Left ventricle myocardium inferior (tissue), 1 donor: ENCODE measurements around the gene PDK2. TPM values are rescaled to one million over a fixed set of nuclear protein-coding genes. Genes with fewer than 3 reads are reported as not detected.

Experiments used
- DNase-seq: peaks from one replicate; pipeline ENCODE4 v3.0.0-alpha.2; 2020
- H3K27ac ChIP-seq: fragments of 200-600 bp; replicated peaks from 2 replicates; pipeline ENCODE4 v1.8.0; 2021
- H3K27me3 ChIP-seq: fragments of 200-600 bp; 2 replicates; pipeline ENCODE4 v1.8.0; 2021; ENCODE audit warnings: low read depth
- H3K36me3 ChIP-seq: fragments of 200-600 bp; 2 replicates; pipeline ENCODE4 v1.8.0; 2021
- H3K4me1 ChIP-seq: fragments of 200-600 bp; 2 replicates; pipeline ENCODE4 v1.8.0; 2021
- H3K4me3 ChIP-seq: fragments of 200-600 bp; 2 replicates; pipeline ENCODE4 v1.8.0; 2021; ENCODE audit warnings: mild to moderate bottlenecking, moderate library complexity
- H3K9me3 ChIP-seq: fragments of 200-600 bp; replicated peaks from 2 replicates; pipeline ENCODE4 v1.8.0; 2021
- intact Hi-C: fragments of 100-400 bp; cut with micrococcal nuclease; formaldehyde crosslinking; loops from one replicate; pipeline ENCODE4 v1.11.0; 2022
- total RNA-seq: library from RNA; stranded (reverse); fragmentation: NEBNext Ultra II Directional; extraction: Animal tissue kit (Norgen Biotek cat#: 25700); gene quantifications from one replicate; pipeline ENCODE4 v1.2.1, GENCODE V29; 2021
- TF ChIP-seq, protein P1 (sequence below): fragments of 200-600 bp; IDR thresholded peaks from 2 replicates; pipeline ENCODE4 v1.8.0; 2021; ENCODE audit warnings: antibody characterized with exemption, mild to moderate bottlenecking, borderline replicate concordance
- donor health status: DM: no; HTN: yes; CAD: no; lungs with severe emphysema.

PDK2 gene
- total RNA-seq, 1 donor from 2014 or later = 206 TPM

DNA sequence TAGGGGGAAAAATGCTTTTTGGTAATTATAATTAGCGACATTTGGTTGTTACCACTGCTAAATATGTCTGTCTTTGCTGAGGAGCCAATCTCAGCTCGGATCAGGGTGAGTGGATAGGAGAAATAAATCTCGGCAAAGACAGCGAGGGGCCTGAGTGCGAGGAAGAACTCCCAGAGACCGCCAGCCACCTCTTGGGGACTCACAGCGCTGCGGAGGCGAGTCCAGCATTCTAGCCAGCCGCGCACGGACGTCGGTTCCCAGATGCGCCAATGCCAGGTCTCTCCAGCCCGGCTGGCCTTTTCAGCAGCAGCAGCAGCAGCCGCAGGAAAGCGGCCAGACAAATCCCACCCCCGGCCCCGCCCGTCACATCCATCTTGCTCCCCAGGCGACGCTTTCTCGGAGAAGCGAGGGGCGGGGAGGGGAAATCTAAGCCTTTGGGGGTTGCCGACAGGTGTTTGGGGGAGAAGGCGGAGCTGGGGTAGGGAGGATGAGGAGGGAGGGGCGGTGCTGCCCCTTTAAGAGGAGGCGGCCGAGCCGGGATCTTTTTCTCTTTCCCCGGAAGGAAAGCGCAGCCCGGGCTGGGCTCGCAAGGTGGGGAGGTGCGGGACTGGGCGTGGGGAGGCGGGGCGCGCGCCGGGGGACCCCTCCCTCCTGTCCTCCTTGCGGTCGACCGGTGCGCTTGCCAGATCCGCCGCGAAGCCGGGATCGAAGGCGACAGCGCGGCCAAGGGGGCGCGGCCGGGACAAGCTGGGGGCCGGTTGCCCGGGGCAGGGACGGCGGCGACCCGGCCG lies 39.5 kb upstream of the PDK2 start, which contains the start of gene ITGA3:
TSS of gene ITGA3 (plus strand) at position 685 of the 791 bp plus-strand sequence. CDS start 330 bp downstream, outside the sequence.
- peak; percentile 78 for DNase-seq
- no peaks in the 10 kb centered on the region for H3K27me3 ChIP-seq
- no peaks in the 10 kb centered on the region for H3K9me3 ChIP-seq
- peak within 1 kb of the TSS; percentile 83 for H3K4me3 ChIP-seq
- intact Hi-C loops = no loop called here
- peaks cover 82% of the 10 kb centered on the region for H3K4me1 ChIP-seq
- H3K27ac ChIP-seq = peak within 1 kb of the TSS; percentile 91
- no peaks in the 10 kb centered on the region for H3K36me3 ChIP-seq
- TF ChIP-seq, protein P1, sequence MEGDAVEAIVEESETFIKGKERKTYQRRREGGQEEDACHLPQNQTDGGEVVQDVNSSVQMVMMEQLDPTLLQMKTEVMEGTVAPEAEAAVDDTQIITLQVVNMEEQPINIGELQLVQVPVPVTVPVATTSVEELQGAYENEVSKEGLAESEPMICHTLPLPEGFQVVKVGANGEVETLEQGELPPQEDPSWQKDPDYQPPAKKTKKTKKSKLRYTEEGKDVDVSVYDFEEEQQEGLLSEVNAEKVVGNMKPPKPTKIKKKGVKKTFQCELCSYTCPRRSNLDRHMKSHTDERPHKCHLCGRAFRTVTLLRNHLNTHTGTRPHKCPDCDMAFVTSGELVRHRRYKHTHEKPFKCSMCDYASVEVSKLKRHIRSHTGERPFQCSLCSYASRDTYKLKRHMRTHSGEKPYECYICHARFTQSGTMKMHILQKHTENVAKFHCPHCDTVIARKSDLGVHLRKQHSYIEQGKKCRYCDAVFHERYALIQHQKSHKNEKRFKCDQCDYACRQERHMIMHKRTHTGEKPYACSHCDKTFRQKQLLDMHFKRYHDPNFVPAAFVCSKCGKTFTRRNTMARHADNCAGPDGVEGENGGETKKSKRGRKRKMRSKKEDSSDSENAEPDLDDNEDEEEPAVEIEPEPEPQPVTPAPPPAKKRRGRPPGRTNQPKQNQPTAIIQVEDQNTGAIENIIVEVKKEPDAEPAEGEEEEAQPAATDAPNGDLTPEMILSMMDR = no peak

DNA sequence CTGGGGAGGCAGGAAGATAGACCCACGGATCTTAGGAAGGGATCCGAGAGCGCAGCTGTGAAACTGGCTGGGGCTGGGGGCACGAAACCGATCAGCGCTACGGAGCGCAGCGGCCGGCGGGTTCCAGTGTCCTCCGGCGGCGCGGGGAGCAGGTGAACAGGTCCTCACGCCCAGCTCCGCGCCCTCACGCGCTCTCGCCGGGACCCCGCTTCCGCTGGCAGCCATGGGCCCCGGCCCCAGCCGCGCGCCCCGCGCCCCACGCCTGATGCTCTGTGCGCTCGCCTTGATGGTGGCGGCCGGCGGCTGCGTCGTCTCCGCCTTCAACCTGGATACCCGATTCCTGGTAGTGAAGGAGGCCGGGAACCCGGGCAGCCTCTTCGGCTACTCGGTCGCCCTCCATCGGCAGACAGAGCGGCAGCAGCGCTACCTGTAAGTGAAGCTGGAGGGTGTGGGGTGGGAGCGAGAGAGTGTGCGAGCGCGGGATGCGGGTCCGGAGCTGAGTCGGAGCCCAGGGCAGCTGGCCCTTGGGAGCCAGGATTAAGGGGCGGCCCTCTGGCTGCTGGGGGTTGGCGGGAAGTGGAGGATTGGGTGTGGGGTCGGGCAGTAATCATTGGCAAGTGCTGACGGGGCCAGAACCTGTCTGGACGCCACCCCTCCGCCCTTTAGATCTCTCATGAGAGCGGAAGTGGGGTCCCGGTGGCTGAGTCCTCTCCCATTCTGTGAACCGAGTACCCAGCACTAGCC lies 38.8 kb upstream of the PDK2 start:
- peaks cover 90% of the 10 kb centered on the region for H3K4me1 ChIP-seq
- intact Hi-C loops = no loop called here

DNA sequence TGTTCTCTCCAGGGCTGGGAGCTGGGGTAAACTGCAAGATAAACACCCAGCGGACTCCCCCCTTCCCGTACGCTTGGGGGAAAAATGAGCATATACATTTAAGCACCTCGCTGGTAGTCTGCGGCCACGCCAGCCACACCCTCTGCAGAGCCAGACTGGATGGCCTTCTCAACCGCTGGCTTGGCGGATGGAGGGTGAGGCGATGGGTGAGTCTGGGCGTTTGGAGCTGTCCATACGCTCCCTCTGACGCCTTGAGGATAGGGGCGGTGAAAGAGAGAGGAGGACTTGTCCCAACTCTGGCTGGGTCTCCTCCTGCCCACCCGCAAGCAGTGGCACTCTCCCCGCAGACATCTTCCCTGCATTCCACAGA lies 38.2 kb upstream of the PDK2 start:
- H3K4me1 ChIP-seq = peaks cover 96% of the 10 kb centered on the region
- DNase-seq = no peak
- no peaks in the 10 kb centered on the region for H3K36me3 ChIP-seq
- H3K4me3 ChIP-seq = peak overlapping the region; percentile 83
- TF ChIP-seq, protein P1 = no peak
- intact Hi-C loops = no loop called here
- no peaks in the 10 kb centered on the region for H3K27me3 ChIP-seq
- H3K9me3 ChIP-seq = no peaks in the 10 kb centered on the region
- H3K27ac ChIP-seq = peak overlapping the region; percentile 91

More for the DNA sequence above, 38.8 kb upstream of the PDK2 start:
- TF ChIP-seq, protein P1 = peak; percentile 58
- DNase-seq = peak; percentile 55
- no peaks in the 10 kb centered on the region for H3K27me3 ChIP-seq
- H3K4me3 ChIP-seq = peak overlapping the region; percentile 83
- H3K9me3 ChIP-seq = no peaks in the 10 kb centered on the region
- peak overlapping the region; percentile 91 for H3K27ac ChIP-seq
- H3K36me3 ChIP-seq = no peaks in the 10 kb centered on the region

DNA sequence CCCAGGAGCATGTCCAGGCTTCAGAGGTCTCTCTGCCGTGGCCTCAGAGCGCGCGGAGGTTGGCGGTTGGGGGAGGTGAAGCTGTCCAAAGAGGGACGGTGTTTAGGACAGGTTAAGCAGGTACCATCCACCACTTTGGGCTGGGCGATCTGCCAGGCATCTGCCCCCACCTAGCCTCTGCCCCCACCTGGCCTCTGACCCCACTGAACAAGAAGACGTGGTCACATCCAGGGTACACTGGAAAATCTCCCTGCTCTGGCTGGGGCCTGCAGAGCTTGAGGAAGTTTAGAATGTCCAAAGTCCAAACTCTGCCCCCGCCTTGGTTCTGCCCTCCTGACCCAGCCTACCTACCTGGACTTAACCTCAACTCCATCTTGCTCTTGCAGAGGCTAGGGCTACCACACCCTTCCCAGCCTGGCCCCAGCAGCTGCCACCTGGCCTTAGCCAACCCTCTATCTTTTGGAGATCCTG lies 37.6 kb upstream of the PDK2 start:
- TF ChIP-seq, protein P1 = no peak
- Histone ChIP-seq H3K4me3 (peak overlapping the region; percentile 83), H3K4me1 (peaks cover 100% of the 10 kb centered on the region), H3K27me3 (no peaks in the 10 kb centered on the region), H3K9me3 (no peaks in the 10 kb centered on the region), H3K27ac (peak overlapping the region; percentile 91), H3K36me3 (no peaks in the 10 kb centered on the region)
- intact Hi-C loops = no loop called here
- no peak for DNase-seq

DNA sequence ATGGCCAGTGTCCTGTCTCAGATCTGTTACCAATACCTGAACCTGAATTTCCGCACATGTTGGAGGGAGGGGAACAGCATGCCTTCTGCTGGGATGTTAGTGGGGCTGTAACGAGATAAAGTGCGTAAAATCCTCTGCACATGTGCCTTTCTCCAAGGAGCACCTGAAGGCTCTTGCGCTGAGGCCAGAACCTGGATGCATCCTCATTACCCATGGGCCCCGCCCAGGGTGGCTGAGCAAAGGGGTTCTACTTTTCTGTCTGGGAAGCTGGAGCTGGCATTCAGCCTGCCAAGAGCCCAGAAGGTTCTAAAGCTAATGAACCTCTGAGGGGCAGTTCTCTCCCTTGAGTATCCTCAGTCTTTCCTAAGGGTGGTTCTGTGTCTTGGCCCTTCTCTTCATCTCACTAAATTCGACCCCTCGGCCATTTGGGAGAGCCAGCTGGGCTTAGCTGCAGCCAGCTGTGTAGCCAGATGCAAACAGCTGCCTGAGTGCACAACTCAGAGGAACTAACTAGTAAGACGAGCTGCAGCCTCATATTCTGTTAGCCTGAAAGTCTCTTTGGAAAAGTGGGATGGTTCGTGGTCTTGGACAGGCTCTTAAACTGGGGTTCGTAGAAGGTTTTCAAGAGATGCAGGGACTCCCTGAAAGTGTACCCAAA lies 36.7 kb upstream of the PDK2 start:
- H3K4me1 ChIP-seq = peaks cover 100% of the 10 kb centered on the region
- DNase-seq = no peak
- TF ChIP-seq, protein P1 = no peak

More for the DNA sequence above, 36.7 kb upstream of the PDK2 start:
- Histone ChIP-seq H3K27me3 (no peaks in the 10 kb centered on the region), H3K27ac (peak overlapping the region; percentile 91), H3K36me3 (no peaks in the 10 kb centered on the region), H3K4me3 (peak overlapping the region; percentile 83), H3K9me3 (no peaks in the 10 kb centered on the region)
- intact Hi-C loops = no loop called here
